Renal pelvis (tissue), 4 donors: Measurements from ENCODE around the gene PIP. TPM values are rescaled to one million over a fixed set of nuclear protein-coding genes. Genes with fewer than 3 reads are reported as not detected.
"Not testable (repeated sequence)": the region's sequence is repeated elsewhere in the genome, so short reads cannot be mapped to it uniquely, and the experiment has no call there.

Source experiments
- DNase-seq: peaks from one replicate; pipeline ENCODE4 v3.0.0-alpha.2; 2013
- polyA plus RNA-seq, 3 donors: library from polyadenylated mRNA; unstranded; fragments of 120-200 nt; gene quantifications; one replicate each; pipeline ENCODE4 v1.2.1, GENCODE V29; 2013; ENCODE audit not compliant: insufficient read length in 3 of 3

PIP gene
- polyA plus RNA-seq, 3 donors: not detected

- DNase-seq: no peak
These were observed 45.7 kb downstream of the PIP start for GRCh38 chr7:143177374-143178119.

DNA sequence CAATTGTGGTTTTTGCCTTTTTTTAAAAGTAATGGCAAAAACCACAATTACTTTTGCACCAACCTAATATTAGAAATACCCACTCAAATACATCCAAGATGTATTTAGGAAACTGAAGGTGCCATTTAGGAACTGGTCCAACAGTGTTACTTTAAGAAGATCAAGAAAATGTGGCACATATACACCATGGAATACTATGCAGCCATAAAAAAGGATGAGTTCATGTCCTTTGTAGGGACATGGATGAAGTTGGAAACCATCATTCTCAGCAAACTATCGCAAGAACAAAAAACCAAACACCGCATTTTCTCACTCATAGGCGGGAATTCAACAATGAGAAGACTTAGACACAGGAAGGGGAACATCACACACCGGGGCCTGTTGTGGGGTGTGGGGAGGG is 48.9 kb downstream of the PIP start:
- not testable (repeated sequence) for DNase-seq

- no peak for DNase-seq
These were observed 49.5 kb downstream of the PIP start for GRCh38 chr7:143181349-143181748.

GRCh38 chr7:143183024-143183423 is 51.1 kb downstream of the PIP start, which contains the start of gene TAS2R39:
TAS2R39 (plus strand) TSS chr7:143183419; CDS start chr7:143183419, 0 bp downstream.
- no peak for DNase-seq

- no peak for DNase-seq
These were observed 53.7 kb downstream of the PIP start for GRCh38 chr7:143185551-143185950.

- no peak for DNase-seq
These were observed 57.1 kb downstream of the PIP start for GRCh38 chr7:143188994-143189393.

Other genes starting within 250 kb of the PIP start
- gene TRPV6, start 246.3 kb upstream of the PIP start, polyA plus RNA-seq: 10 to 100 TPM; 11.2 to 16.9 (median 14.1) TPM
- gene TRPV5, start 198.3 kb upstream of the PIP start, polyA plus RNA-seq: 1 to 10 TPM in 2 of 3 donors, under 1 TPM in 1; 0.56 to 1.7 (median 1.6) TPM
- 1 to 10 TPM in 1 of 3 donors, under 1 TPM in 2; 0.40 to 1.0 (median 0.61) TPM for gene LLCFC1, start 192.6 kb upstream of the PIP start, polyA plus RNA-seq
- gene KEL, start 169.7 kb upstream of the PIP start, polyA plus RNA-seq: 1 to 10 TPM; 1.6 to 4.8 (median 3.7) TPM
- gene OR9A2, start 104.9 kb upstream of the PIP start, polyA plus RNA-seq: not detected
- not detected for gene OR6V1, start 79.7 kb upstream of the PIP start, polyA plus RNA-seq
- gene TAS2R39, start 51.3 kb downstream of the PIP start, polyA plus RNA-seq: not detected
- gene TAS2R40, start 90.0 kb downstream of the PIP start, polyA plus RNA-seq: not detected
- gene GSTK1, start 131.4 kb downstream of the PIP start, polyA plus RNA-seq: 100 to 1,000 TPM; 200 to 232 (median 224) TPM
- 10 to 100 TPM; 56.7 to 62.9 (median 62.3) TPM for gene TMEM139, start 152.9 kb downstream of the PIP start, polyA plus RNA-seq
- gene CASP2, start 156.3 kb downstream of the PIP start, polyA plus RNA-seq: 10 to 100 TPM; 47.4 to 61.7 (median 61.0) TPM
- gene CLCN1, start 184.0 kb downstream of the PIP start, polyA plus RNA-seq: under 1 TPM; 0.09 to 0.22 (median 0.16) TPM
- 1 to 10 TPM; 2.3 to 2.6 (median 2.5) TPM for gene FAM131B, start 230.6 kb downstream of the PIP start, polyA plus RNA-seq
- gene ZYX, start 249.3 kb downstream of the PIP start, polyA plus RNA-seq: 100 to 1,000 TPM in 2 of 3 donors, 10 to 100 TPM in 1; 76.3 to 107 (median 102) TPM